BLaER1 (cell line): Measurements from ENCODE around the gene SEL1L2.

Experiments
- H3K27ac ChIP-seq: shearing (Covaris generic); formaldehyde crosslinking; 2 replicates; pipeline ENCODE4 v1.8.1; 2022
- H3K27me3 ChIP-seq: shearing (Covaris generic); formaldehyde crosslinking; 2 replicates; pipeline ENCODE4 v1.8.1; 2022
- H3K36me3 ChIP-seq: shearing (Covaris generic); formaldehyde crosslinking; 2 replicates; pipeline ENCODE4 v1.8.1; 2022
- H3K4me1 ChIP-seq: shearing (Covaris generic); formaldehyde crosslinking; 2 replicates; pipeline ENCODE4 v1.8.1; 2022
- H3K4me2 ChIP-seq: shearing (Covaris generic); formaldehyde crosslinking; 2 replicates; pipeline ENCODE4 v1.8.1; 2022
- H3K4me3 ChIP-seq: shearing (Covaris generic); formaldehyde crosslinking; 2 replicates; pipeline ENCODE4 v1.8.1; 2022
- H3K9ac ChIP-seq: shearing (Covaris generic); formaldehyde crosslinking; 2 replicates; pipeline ENCODE4 v1.8.1; 2022
- H3K9me3 ChIP-seq: shearing (Covaris generic); formaldehyde crosslinking; 2 replicates; pipeline ENCODE4 v1.8.1; 2022
- H4K20me1 ChIP-seq: shearing (Covaris generic); formaldehyde crosslinking; 2 replicates; pipeline ENCODE4 v1.8.1; 2022
- Cebpa-rat ChIP-seq: shearing (Covaris generic); IDR thresholded peaks from 2 replicates; pipeline ENCODE4 v1.8.1; 2022

Gene SEL1L2

GRCh38 chr20:13810446-13810845 is 180.0 kb downstream of the SEL1L2 start:
- Histone ChIP-seq H3K36me3 (peaks cover 96% of the 10 kb centered on the region), H3K27me3 (no peaks in the 10 kb centered on the region), H4K20me1 (peaks cover 19% of the 10 kb centered on the region; the same call in 1 of the 2 replicates), H3K27ac (no peak overlapping the region), H3K4me1 (no peaks in the 10 kb centered on the region), H3K4me2 (no peak overlapping the region), H3K9me3 (no peaks in the 10 kb centered on the region), H3K9ac (no peak overlapping the region), H3K4me3 (no peak overlapping the region)
- no peak for TF ChIP-seq Cebpa-rat

GRCh38 chr20:13809855-13810254 is 180.6 kb downstream of the SEL1L2 start:
- Histone ChIP-seq H3K9ac (no peak overlapping the region), H3K27ac (no peak overlapping the region), H3K36me3 (peaks cover 95% of the 10 kb centered on the region), H3K9me3 (no peaks in the 10 kb centered on the region), H3K4me1 (no peaks in the 10 kb centered on the region), H3K4me2 (no peak overlapping the region), H4K20me1 (peaks cover 17% of the 10 kb centered on the region; the same call in 1 of the 2 replicates), H3K27me3 (no peaks in the 10 kb centered on the region), H3K4me3 (no peak overlapping the region)
- TF ChIP-seq Cebpa-rat, result no peak

- H3K36me3 ChIP-seq, result peaks cover 95% of the 10 kb centered on the region
- no peak for TF ChIP-seq Cebpa-rat
Observed at GRCh38 chr20:13809373-13809772, 181.0 kb downstream of the SEL1L2 start.

GRCh38 chr20:13800728-13801134 is 189.7 kb downstream of the SEL1L2 start:
- H3K9me3 ChIP-seq, result no peaks in the 10 kb centered on the region
- no peak overlapping the region for H3K9ac ChIP-seq
- H4K20me1 ChIP-seq, result no peaks in the 10 kb centered on the region
- H3K36me3 ChIP-seq, result peaks cover 87% of the 10 kb centered on the region
- H3K4me1 ChIP-seq, result no peaks in the 10 kb centered on the region
- no peak overlapping the region for H3K4me2 ChIP-seq
- H3K27ac ChIP-seq, result no peak overlapping the region
- no peak for TF ChIP-seq Cebpa-rat
- H3K4me3 ChIP-seq, result no peak overlapping the region
- no peaks in the 10 kb centered on the region for H3K27me3 ChIP-seq

More at GRCh38 chr20:13809373-13809772, 181.0 kb downstream of the SEL1L2 start:
- Histone ChIP-seq H3K9ac (no peak overlapping the region), H3K27ac (no peak overlapping the region), H3K4me3 (no peak overlapping the region), H3K4me1 (no peaks in the 10 kb centered on the region), H4K20me1 (peaks cover 14% of the 10 kb centered on the region; the same call in 1 of the 2 replicates), H3K4me2 (no peak overlapping the region), H3K27me3 (no peaks in the 10 kb centered on the region), H3K9me3 (no peaks in the 10 kb centered on the region)

DNA sequence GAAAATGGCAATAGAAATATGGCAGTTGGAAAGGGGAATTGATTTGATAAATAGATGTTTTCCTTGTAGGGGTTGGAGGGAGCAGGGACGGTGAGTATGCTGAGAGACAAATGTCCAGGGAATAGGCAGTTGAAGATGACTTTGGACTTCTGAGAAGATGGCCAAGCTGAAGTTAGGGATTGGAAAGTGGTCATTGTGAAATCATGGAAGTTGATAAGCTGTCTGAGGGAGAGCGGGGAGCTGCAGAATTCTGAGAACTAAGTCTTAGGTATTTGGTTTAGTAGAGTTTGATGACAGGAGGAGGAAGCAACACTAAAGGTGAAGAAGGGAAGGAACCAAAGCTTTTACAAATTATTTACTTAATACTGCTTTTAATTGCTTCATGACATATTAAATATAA is 190.4 kb downstream of the SEL1L2 start:
- Histone ChIP-seq H3K4me3 (no peak overlapping the region), H3K36me3 (peaks cover 90% of the 10 kb centered on the region), H3K27ac (no peak overlapping the region), H3K27me3 (no peaks in the 10 kb centered on the region), H3K4me2 (no peak overlapping the region), H3K9ac (no peak overlapping the region), H3K4me1 (no peaks in the 10 kb centered on the region), H4K20me1 (no peaks in the 10 kb centered on the region), H3K9me3 (no peaks in the 10 kb centered on the region)
- TF ChIP-seq Cebpa-rat, result no peak
